ENCODE results near the gene NAXD.
"Not testable (repeated sequence)": the region's sequence is repeated elsewhere in the genome, so short reads cannot be mapped to it uniquely, and the experiment has no call there.

The NAXD gene

GRCh38 chr13:110615322-110616102 is at the start of gene NAXD:
Gene NAXD (plus strand): TSS chr13:110615545. CDS start chr13:110615602, 57 bp downstream.
- TF ChIP-seq CTCF (IDR thresholded peaks at IDR 0.05; ENCODE audit: low read depth, low read length): no peak
- H3K4me3 ChIP-seq (ENCODE audit: low read depth, low read length): peak within 1 kb of the TSS; percentile 86

GRCh38 chr13:110566171-110566570 is 49.2 kb upstream of the NAXD start:
- TF ChIP-seq CTCF (IDR thresholded peaks at IDR 0.05; ENCODE audit: low read depth, low read length): no peak
- no peak overlapping the region for H3K4me3 ChIP-seq (ENCODE audit: low read depth, low read length)

- no peak for TF ChIP-seq CTCF (IDR thresholded peaks at IDR 0.05; ENCODE audit: low read depth, low read length)
- no peak overlapping the region for H3K4me3 ChIP-seq (ENCODE audit: low read depth, low read length)
These were observed 46.7 kb upstream of the NAXD start for GRCh38 chr13:110568612-110569011.

GRCh38 chr13:110569962-110570361 is 45.4 kb upstream of the NAXD start:
- H3K4me3 ChIP-seq (ENCODE audit: low read depth, low read length): not testable (repeated sequence)

- H3K4me3 ChIP-seq (ENCODE audit: low read depth, low read length): no peak overlapping the region
- TF ChIP-seq CTCF (IDR thresholded peaks at IDR 0.05; ENCODE audit: low read depth, low read length): no peak
These were observed 44.5 kb upstream of the NAXD start for GRCh38 chr13:110570886-110571285.

GRCh38 chr13:110571896-110572777 is 43.2 kb upstream of the NAXD start:
- no peak for TF ChIP-seq CTCF (IDR thresholded peaks at IDR 0.05; ENCODE audit: low read depth, low read length)
- H3K4me3 ChIP-seq (ENCODE audit: low read depth, low read length): no peak overlapping the region

GRCh38 chr13:110572778-110573118 is 42.6 kb upstream of the NAXD start:
- no peak overlapping the region for H3K4me3 ChIP-seq (ENCODE audit: low read depth, low read length)
- TF ChIP-seq CTCF (IDR thresholded peaks at IDR 0.05; ENCODE audit: low read depth, low read length): no peak

All from WI38 (cell line).